HK-2 (cell line): ENCODE data around the gene GMPPA.
A peak's percentile ranks its signal among the peaks of the same experiment; 100 is the strongest.

Experiments
- DNase-seq: peaks from one replicate; pipeline ENCODE4 v3.0.0-alpha.2; 2018; ENCODE audit not compliant: unreplicated experiment

GMPPA gene

DNA sequence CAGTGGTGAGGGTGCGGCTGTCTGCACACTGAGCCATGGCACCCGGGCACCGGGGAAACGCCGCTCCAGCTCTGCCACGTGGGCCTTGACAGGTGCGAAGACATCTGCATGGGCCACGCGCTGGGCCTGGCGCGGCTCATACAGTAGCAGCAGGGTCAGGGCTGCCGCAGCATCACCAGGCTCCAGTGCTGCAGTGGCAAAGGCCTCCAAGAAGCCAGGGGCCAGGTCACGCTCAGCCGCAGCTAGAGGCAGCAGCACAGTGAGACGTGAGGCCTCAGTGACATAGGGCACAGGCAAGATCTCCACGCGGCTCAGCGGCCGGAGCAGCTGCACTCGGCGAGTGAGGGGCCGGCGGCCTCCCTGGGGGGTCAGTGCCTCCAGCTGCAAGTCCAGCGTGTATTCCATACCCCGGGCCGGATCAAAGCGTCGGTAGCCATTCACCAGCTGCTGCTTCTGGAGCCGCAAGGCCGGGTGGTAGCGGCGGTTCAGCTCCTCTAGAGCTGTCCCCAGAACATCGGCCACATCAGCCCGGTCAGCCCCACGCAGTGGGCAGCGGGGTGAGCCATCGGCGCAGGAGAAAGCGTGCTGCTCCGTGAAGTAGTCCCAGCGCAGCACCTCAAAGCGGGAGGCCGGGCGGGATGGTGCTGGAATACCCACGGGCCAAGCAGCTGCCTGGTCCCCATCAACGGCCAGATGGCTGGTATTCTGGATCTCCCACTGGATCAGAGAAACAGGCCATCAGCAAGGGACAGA lies 41.4 kb downstream of the GMPPA start:
- DNase-seq, result no peak

DNA sequence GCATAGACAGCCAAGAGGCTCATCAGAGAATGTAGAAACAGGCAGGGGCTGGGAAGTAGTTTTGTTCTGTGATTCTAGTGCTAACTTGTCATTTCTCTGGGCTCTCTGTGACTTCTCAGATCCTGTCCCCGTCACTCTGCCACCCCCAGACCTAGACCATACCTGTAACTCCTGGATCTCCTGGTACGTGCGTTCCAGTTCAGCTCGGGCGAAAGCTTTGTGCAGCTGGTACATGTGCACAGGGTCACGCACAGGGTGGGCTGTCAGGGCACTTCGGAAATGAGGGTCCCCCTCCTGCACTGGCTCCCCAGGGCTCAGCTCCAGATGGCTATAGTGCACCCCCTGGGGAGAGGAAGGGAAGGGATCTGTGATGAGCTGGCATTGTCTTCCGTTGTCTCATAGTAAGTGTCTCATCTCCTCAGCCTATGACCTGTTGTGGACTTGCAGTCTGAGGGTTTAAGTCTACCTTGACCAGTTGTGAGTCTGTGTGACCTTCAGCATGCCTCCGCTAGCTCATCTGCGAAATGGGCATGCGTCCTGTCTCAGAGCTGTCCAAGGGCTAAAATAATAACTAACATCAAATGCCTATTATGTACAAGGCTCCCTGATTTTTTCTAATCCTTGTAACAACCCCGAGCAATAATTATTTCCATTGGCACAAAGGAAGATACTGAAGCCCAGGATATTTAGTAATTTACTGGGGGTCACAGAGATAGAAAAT lies 42.3 kb downstream of the GMPPA start:
- no peak for DNase-seq

DNA sequence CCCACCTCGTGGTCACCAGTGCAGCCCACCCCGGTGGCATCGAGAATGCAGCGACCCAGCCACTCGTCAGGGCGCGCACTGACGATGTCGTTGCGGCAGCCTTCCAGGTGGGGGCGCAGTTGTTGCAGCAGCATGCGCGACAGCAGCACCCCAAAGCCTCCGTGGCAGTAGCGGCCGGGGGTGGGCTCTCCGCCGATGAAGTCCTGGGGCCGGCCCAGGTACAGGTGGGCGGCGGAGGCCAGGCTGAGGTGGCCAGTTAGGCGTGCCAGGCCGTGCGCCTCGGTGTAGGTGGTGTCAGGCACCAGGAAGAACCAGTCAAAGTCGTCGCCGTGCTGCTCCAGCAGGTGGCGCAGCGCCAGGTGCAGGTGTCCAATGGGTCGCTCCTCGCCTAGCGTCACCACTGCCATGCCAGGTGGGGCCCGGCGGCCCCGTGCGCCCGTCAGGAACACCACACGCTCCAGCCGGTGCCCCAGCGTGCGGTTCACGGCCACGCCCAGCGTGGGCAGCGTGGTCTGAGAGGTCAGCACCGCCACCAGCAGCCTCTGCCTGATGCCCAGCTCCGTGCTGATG lies 43.0 kb downstream of the GMPPA start:
- DNase-seq, result peak; percentile 92

DNA sequence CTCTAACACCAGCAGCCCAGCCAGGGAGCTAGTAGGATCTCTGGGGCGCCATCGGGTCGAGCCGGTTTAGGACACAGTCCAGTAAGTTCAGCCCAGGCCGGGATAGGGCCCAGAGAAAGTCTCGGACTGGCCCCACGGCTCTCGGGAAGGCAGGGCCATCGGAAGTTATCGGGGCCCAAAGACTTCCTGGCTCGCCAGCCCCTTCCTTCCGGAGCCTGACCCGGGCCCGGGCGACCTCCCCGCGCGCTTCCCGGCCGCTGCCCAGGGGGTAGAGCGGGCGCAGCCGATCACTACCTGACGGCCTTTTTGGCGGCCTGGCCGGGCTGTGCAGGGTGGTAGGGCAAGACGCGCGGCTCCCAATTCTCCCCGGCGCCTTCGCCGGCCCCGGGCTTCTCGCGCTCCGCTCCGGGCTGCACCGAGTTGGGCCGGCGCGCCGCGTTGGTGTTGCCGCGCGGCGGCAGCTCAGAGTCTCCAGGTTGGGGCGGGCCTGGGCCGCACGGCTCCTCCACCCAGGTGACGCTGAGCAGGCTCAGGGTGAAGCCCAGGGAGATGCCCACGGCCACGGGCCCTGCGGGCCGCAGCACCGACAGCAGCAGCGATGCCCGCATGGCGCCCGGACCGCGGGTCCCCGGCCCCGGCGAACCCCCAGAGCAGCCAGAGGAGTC lies 44.4 kb downstream of the GMPPA start:
- peak; percentile 73 for DNase-seq

DNA sequence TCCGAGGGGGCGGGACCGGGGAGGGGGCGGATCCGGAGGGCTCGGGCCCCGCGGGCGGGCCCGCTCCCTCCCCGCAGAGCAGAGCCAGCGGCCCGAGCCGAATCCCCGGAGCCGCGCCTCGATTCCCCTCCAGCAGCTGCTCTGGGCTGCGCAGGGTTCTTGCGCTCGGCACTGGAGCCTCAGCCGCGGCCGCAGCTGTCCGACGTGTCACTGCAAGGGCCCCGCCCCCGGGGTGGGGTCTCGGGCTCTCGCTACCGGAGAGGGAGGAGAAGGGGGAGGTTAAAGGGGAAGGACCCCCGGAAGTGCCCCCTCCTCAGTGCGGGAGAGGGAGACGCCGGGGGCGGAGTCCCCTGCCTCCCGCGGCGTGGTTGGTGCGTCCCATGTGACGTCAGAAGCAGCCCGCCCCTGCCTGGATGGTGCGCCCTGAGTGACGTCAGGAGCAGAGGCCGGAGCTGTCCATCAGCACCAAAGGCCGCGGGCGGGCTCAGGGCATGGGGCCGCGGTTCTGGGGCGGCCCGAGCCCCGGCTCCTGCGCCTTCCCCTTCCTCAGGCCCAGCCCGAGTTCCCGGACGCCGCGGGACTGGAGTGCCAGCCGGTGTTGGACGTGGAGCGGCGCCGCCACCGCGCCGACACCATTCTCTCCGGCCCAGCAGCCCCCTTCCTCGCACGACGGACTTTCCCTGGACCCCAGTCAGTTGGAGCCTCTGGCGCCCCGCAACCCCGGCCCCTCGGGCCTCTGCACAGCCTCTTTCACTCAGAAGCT lies 45.1 kb downstream of the GMPPA start, which contains the start of the genes CHPF and TMEM198:
Gene CHPF (minus strand): TSS at position 214 of the 763 bp plus-strand sequence. CDS start 271 bp downstream, outside the sequence.
Gene TMEM198 (plus strand): TSS at position 433 of the 763 bp plus-strand sequence. CDS start 700 bp downstream, outside the sequence.
- DNase-seq, result peak; percentile 98

DNA sequence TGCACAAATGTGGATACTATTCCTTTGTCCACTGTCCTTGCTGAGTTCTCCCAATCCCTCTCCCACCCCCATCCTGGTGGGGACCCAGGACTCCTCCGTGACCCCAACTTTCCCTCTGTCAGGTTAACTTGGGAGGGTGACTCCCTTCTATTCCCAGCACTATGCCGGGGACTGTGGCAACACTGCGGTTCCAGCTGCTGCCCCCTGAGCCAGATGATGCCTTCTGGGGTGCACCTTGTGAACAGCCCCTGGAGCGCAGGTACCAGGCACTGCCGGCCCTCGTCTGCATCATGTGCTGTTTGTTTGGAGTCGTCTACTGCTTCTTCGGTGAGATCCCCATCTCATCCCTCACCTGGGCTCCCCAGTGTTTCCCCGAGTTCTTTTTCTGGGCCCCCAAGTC lies 45.9 kb downstream of the GMPPA start:
- no peak for DNase-seq

DNA sequence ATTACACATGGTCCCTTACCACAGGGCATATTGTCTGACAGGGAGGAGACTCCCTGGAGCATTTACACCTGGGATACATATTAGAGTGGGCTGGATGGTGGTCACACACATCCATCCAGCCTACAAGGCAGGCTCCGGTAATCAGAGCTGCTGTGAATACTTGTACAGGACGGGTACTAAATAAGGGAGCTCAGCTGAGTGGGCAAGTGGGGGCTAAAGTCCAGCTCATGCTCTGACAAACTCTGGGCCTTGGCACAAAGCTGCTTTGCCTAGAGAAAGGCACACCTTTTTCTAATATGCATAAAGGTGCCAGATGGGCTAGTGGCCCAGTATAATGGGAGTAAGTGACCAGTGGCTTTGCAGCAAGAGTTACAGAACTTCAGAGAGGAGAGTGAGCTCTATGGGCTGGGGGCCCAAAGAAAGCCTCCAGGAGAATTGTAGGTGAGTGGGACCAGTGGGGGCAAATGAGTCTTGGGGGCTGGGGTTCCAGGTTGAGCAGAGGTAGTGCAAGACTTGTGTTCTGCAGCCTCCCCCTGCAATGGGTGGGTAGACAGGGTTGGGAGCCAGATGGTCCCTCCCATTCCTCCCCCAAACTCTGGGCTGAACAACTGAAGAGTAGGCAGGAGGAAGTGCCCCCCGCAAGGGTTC lies 46.7 kb downstream of the GMPPA start:
- DNase-seq, result no peak

DNA sequence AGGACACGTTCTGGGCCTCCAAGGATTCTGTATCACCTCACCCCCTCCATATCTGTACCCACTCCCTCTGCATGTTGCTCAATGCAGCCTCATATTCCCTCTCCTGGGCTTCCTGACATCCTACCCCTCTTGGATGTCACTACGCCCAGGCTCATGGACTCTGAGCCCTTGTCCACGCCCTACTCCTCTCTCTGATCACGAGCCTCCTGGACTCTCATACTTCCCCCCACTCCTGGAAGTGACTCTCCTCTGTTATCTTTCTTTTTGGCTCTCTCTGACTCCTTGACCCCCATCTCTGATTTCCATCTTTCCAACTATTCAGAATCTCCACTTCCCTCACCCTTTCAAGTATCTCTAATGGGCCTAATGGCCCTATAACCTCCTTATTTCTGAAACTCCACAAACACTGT lies 47.3 kb downstream of the GMPPA start:
- DNase-seq, result no peak

DNA sequence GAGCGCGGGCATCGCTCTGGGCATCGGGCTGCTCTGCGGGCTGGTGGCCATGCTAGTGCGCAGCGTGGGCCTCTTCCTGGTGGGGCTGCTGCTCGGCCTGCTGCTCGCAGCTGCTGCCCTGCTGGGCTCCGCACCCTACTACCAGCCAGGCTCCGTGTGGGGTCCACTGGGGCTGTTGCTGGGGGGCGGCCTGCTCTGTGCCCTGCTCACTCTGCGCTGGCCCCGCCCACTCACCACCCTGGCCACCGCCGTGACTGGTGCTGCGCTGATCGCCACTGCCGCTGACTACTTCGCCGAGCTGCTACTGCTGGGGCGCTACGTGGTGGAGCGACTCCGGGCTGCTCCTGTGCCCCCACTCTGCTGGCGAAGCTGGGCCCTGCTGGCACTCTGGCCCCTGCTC lies 48.9 kb downstream of the GMPPA start:
- DNase-seq, result no peak

DNA sequence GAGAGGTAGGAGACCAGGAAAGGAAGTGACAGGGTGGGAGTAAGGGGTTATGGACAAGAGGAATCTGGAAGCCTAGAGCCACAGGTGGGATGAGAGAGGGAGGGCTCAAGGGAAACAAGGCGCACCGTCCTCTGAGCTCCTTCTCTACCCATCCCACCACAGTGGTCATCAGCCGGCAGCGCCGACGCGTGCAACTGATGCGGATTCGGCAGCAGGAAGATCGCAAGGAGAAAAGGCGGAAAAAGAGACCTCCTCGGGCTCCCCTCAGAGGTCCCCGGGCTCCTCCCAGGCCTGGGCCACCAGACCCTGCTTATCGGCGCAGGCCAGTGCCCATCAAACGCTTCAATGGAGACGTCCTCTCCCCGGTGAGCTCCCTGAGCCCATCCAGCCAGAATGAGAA lies 50.3 kb downstream of the GMPPA start:
- no peak for DNase-seq

DNA sequence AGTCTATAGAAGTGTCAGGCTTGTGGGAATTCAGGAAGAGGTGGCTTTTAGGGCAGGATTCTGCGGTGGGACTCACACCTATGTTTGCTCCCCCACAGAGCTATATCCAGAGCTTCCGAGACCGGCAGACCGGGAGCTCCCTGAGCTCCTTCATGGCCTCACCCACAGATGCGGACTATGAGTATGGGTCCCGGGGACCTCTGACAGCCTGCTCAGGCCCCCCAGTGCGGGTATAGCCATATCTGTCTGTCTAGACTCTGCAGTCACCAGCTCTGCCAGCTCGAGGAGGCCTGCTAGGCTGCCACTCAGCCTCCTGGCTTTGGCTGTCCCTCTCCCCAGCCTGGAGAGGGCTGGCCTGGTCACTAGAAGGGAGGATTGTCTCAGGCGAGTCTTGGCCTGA lies 50.9 kb downstream of the GMPPA start:
- DNase-seq, result no peak

DNA sequence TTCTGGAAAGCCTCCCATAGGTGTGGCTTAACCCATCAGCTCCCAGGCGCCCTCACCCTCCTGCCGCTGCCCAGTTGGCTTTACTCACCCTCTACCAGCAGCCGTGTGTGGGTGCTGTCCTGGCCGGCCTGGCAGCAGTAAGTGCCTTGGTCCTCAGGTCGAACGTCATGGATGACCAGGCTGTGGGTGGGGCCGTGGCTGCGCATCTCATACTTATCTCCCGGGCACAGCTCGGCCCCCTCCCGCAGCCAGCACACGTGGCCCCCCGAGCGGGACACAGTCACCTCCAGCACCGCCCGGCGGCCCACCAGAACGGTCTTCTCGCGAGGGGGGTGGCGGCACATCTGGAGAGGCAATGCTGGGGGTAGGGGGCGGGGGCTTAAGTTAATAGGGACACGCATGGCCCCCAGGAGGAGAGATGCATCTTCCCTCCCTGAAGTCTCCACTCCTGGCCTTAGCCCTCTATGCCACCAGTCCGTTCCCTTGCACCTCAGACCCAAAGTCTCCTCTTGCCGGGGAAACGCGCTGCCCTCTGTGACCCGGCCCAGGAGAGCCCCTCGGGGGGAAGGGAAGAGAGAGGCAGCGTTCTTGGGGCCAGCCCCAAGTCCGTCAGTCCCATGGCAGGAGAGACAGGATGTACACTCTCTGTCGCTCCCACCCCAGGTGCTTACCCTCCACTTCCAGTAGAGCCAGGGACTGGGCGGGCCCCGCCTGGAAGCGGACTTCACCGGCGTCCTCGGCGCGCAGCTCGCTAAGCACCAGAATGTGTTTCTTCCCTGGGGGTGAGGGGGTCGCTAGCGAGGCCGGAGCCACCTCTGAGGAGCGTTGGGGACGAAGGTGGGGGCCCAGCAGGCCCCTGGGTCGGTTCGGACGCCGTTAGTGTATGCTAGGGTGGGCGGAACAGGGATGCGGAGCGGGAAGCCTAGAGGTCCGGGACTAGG lies 53.0 kb downstream of the GMPPA start:
- peak; percentile 76 for DNase-seq

DNA sequence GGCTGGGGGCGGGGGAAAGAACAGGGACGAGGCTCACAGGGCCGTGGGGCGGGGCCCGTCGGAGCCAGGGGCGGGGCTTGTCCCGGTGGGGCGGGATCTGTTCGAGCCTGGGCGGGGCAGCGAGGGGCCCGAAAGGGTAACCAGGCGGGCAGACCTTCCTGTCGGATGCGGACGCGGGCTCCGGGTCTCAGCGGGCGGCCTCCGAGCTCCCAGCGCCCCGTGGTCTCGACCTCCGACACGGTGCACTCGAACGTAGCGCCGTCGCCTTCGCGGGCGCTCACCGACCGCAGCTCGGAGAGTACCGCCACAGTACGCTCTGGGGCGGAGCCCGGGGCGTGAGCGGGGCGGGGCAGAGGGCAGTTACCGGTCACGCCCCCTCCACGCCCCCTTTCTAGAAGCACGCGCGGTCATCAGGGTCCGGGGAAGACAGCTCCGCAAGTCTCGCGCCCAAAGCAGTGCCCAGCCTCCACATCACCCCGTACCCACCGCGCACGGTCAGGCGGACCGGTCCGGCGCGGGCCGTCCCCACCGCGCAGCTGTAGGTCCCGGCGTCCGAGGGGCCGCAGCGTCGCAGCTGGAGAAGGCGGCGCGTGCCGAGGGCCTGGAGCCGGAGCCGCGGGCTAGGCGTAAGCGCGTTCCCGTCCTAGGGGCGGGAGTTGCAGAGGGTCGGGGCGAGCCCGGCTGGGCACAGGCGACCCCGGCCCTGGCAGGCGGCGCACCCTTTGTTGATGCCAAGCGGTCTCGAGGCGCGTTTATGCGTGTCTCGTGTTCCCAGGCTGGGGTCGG lies 53.9 kb downstream of the GMPPA start:
- DNase-seq, result peak; percentile 94

DNA sequence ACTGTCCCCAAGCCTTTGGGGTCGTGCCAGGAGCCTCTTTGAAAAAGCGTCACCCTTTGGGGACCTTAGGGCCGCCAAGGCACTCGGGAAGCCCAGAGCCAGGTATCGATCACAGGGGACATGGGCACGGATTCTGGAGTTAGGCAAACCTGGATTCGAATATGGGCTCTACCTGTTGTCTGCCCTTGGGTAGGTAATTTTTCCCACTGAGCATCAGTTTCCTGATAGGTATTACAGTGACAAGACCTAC lies 54.4 kb downstream of the GMPPA start:
- no peak for DNase-seq

DNA sequence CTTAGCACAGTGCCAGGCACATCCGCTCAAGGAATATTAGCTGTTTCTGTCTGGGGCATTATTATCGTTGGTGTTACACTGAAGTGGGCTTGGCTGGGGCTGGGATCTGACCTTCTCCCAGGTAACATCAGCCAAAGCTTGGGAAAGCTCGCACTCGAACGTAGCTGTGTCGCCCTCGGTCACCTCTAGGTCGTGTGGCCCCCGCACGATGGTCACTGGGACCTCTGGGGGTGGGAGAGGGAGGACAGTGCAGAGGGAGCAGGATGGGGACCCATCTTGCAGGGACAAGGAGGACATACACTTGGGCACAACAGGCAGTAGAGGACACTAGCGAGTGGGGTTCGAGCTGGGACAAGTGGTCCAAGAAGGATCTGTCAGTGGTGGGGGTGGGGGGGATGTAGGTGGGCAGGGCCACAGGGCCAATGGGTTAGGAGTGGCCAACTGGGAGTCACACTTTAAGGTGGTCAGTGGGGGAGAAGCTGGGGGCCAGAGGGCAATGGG lies 54.8 kb downstream of the GMPPA start:
- DNase-seq, result no peak

DNA sequence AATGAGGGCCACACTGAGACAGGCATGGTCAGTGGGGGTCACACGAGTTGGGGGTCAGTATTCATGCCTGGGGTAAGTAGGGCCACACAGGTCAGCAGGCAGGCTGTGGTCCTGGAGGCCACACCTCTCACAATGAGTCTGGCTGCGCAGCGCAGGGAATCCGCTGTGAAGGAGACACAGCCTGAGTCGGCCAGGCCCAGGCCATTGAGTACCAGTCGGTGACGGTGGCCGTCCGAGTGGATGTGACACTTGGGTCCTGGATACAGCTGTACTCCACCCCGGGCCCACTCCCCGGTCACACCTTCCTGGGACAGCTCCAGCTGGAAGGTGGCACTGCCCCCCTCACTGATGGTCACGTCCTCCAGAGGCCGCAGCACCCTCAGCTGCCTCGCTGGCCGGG lies 55.7 kb downstream of the GMPPA start:
- no peak for DNase-seq

DNA sequence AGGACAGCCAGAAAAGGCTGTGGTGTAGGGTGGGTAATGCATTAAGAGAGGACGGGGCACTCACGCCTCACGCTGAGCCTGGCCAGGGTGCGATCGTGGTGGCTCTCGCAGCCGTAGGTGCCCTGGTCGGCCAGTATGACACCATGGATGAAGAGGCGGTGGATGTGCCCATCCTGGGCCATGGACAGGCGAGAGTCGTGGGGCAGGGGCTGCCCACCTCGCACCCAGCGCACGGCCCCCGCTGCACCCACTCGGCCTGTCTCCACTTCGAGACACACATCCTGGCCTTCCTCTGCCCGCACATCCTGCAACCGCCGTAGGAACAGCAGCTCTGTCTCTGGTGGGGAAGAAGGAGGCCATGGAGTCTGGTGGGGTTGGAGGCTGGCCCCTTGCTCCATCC lies 57.3 kb downstream of the GMPPA start:
- no peak for DNase-seq

DNA sequence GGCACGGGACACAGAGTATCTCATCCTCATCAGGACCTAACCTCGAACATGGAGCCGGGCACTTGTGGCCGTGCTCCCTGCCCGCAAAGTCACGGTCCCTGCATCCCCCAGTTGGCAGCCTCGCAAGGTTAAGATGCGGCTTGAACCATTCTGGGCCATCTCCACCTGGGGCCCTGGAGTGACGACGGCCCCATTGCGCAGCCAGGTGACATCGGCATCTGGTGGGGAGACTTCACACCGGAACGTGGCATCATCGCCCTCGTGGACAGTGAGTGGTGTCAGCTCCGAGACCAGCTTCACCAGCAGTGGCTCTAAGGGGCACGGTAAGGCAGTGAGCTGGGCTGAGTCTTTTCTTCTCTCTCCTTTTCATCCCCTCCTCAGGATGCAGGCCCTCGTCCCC lies 57.7 kb downstream of the GMPPA start:
- DNase-seq, result no peak
